PC-3 (cell line): Measurements from ENCODE around the gene LHFPL3.

Experiments
- CTCF ChIP-seq: fragments of 300-600 bp; sonication (generic); conservative IDR thresholded peaks from 2 replicates; pipeline ENCODE4 v1.5.1; 2017; ENCODE audit warnings: antibody characterized with exemption, low read depth, mild to moderate bottlenecking, low read length
- EZH2 ChIP-seq: fragments of 300-600 bp; sonication (generic); IDR thresholded peaks from one replicate; pipeline ENCODE4 v1.6.1; 2017; ENCODE audit warnings: antibody characterized with exemption, mild to moderate bottlenecking, low read length; ENCODE audit not compliant: unreplicated experiment
- EZH2phosphoT487 ChIP-seq: fragments of 300-600 bp; sonication (generic); IDR thresholded peaks from 2 replicates; pipeline ENCODE4 v1.6.1; 2018; ENCODE audit warnings: mild to moderate bottlenecking, antibody characterized with exemption, low read length, borderline replicate concordance

DNA sequence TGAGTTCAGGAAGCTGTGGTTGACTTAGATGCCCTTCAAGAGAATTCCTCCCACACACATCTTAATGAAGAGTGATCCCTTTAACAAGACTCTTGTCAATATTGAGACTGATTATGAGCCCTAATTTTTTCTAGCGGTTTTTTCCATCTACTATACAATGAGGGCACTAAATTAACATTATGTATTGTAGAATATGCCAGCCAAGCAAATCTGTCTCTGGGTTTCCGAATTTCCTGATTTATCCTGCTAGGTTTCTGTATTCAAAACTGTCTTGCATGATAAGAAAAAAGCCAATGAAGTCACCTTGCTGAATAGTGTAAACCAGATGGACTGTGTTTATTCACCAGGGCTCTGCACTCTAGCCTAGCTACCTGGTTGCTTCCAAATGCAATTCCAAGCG, 461.4 kb downstream of the LHFPL3 start:
- TF ChIP-seq CTCF (no peak), EZH2phosphoT487 (no peak), EZH2 (no peak)
